Left ventricle myocardium superior (tissue), 1 donor: Measurements from ENCODE around the gene TRIAP1. TPM values are rescaled to one million over a fixed set of nuclear protein-coding genes. Genes with fewer than 3 reads are reported as not detected.
A peak's percentile ranks its signal among the peaks of the same experiment; 100 is the strongest.

Experiments used
- ATAC-seq: fragments of 200-7000 bp; cut with Tn5 transposase; one replicate; pipeline ENCODE4 v1.9.1; 2020; ENCODE audit warnings: mild to moderate bottlenecking, moderate library complexity
- DNase-seq: peaks from one replicate; pipeline ENCODE4 v3.0.0-alpha.2; 2020
- intact Hi-C: fragments of 100-400 bp; cut with micrococcal nuclease; formaldehyde crosslinking; loops from one replicate; pipeline ENCODE4 v1.11.0; 2022
- total RNA-seq: library from RNA; stranded (reverse); fragmentation: NEBNext Ultra II Directional; extraction: Animal tissue kit (Norgen Biotek cat#: 25700); gene quantifications from one replicate; pipeline ENCODE4 v1.2.1, GENCODE V29; 2021
- donor health status: DM: no; HTN: yes; CAD: no; lungs with severe emphysema.

Gene TRIAP1
- total RNA-seq, 1 donor from 2014 or later: 15.8 TPM

- DNase-seq: no peak
- intact Hi-C loops: no loop called here
- ATAC-seq: peak; percentile 45
Observed at GRCh38 chr12:120439646-120440247, 6.4 kb downstream of the TRIAP1 start.

GRCh38 chr12:120438495-120439198 lies 7.5 kb downstream of the TRIAP1 start:
- intact Hi-C loops: no loop called here
- DNase-seq (no peak), ATAC-seq (no peak)

- ATAC-seq: peak; percentile 99
- intact Hi-C loops: no loop called here
- DNase-seq: peak; percentile 95
Observed at GRCh38 chr12:120437735-120438494, 8.3 kb downstream of the TRIAP1 start, which contains the start of gene COX6A1. Gene COX6A1 (plus strand): TSS chr12:120438113. CDS start chr12:120438127, 14 bp downstream.

GRCh38 chr12:120432772-120433525 lies 13.2 kb downstream of the TRIAP1 start:
- no peak for ATAC-seq
- intact Hi-C loops: loop anchor here (5.0 kb wide), 1 partner anchor 76 kb away; no protein-coding TSS in a partner anchor
- no peak for DNase-seq

GRCh38 chr12:120429368-120429767 lies 16.8 kb downstream of the TRIAP1 start:
- ATAC-seq: no peak
- no peak for DNase-seq
- intact Hi-C loops: no loop called here

GRCh38 chr12:120428597-120429229 lies 17.5 kb downstream of the TRIAP1 start:
- intact Hi-C loops: no loop called here
- no peak for DNase-seq
- no peak for ATAC-seq

- intact Hi-C loops: no loop called here
- ATAC-seq: peak; percentile 66
- DNase-seq: no peak
Observed at GRCh38 chr12:120425797-120426196, 20.4 kb downstream of the TRIAP1 start.

- DNase-seq: no peak
- no peak for ATAC-seq
- intact Hi-C loops: no loop called here
Observed at GRCh38 chr12:120422892-120423456, 23.2 kb downstream of the TRIAP1 start.

- DNase-seq: no peak
- no peak for ATAC-seq
- intact Hi-C loops: no loop called here
Observed at GRCh38 chr12:120421701-120422100, 24.5 kb downstream of the TRIAP1 start.

GRCh38 chr12:120417917-120418580 lies 28.1 kb downstream of the TRIAP1 start:
- intact Hi-C loops: no loop called here
- no peak for ATAC-seq
- no peak for DNase-seq

- DNase-seq (no peak), ATAC-seq (no peak)
- intact Hi-C loops: no loop called here
Observed at GRCh38 chr12:120416490-120417216, 29.5 kb downstream of the TRIAP1 start.

GRCh38 chr12:120413901-120414695 lies 32.1 kb downstream of the TRIAP1 start:
- intact Hi-C loops: loop anchor here (5.0 kb wide), 1 partner anchor 57 kb away; no protein-coding TSS in a partner anchor
- peak; percentile 46 for DNase-seq
- peak; percentile 89 for ATAC-seq

- no peak for ATAC-seq
- intact Hi-C loops: loop anchor here (5.0 kb wide), 1 partner anchor 55 kb away; no protein-coding TSS in a partner anchor
- DNase-seq: no peak
Observed at GRCh38 chr12:120412421-120412820, 33.8 kb downstream of the TRIAP1 start.

GRCh38 chr12:120408771-120409170 lies 37.4 kb downstream of the TRIAP1 start:
- DNase-seq (no peak), ATAC-seq (no peak)
- intact Hi-C loops: no loop called here

GRCh38 chr12:120406553-120406952 lies 39.6 kb downstream of the TRIAP1 start:
- intact Hi-C loops: no loop called here
- ATAC-seq: no peak

GRCh38 chr12:120406069-120406468 lies 40.1 kb downstream of the TRIAP1 start:
- ATAC-seq (no peak), DNase-seq (no peak)
- intact Hi-C loops: no loop called here

More at GRCh38 chr12:120406553-120406952, 39.6 kb downstream of the TRIAP1 start:
- no peak for DNase-seq
